ENCODE results near the gene ATOSA.

DNA sequence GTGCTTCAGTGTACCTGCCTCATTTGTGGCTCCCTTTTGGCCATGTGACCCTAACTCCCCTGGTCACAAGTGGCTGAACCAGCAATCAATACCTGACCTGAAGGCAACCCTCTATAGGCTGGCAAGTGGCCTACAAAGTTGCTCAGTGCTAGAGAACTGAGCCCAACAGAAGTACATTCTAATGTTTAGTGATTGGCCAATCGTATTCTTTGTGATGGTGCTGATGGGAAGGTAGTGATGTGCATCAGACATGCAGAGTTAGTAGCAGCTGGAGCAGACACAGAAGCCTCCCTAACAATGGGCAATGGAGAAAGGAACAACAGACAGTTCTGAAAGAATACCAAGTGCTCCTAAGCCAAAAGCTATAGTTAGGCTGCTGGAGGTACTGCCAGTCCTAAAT, 10.4 kb upstream of the ATOSA start:
- TF ChIP-seq, protein P1, sequence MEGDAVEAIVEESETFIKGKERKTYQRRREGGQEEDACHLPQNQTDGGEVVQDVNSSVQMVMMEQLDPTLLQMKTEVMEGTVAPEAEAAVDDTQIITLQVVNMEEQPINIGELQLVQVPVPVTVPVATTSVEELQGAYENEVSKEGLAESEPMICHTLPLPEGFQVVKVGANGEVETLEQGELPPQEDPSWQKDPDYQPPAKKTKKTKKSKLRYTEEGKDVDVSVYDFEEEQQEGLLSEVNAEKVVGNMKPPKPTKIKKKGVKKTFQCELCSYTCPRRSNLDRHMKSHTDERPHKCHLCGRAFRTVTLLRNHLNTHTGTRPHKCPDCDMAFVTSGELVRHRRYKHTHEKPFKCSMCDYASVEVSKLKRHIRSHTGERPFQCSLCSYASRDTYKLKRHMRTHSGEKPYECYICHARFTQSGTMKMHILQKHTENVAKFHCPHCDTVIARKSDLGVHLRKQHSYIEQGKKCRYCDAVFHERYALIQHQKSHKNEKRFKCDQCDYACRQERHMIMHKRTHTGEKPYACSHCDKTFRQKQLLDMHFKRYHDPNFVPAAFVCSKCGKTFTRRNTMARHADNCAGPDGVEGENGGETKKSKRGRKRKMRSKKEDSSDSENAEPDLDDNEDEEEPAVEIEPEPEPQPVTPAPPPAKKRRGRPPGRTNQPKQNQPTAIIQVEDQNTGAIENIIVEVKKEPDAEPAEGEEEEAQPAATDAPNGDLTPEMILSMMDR (conservative IDR thresholded peaks at IDR 0.05 in 1 of 2, IDR thresholded peaks at IDR 0.05 in 1 of 2; ENCODE audit: low read depth in 1 of 2, low read length in 2 of 2), result no peak
- TF ChIP-seq EZH2 (IDR thresholded peaks at IDR 0.05; ENCODE audit: low read length, missing control alignments), result no peak
